Kidney (tissue), 14 donors: ENCODE results near the gene MFAP4. TPM values are rescaled to one million over a fixed set of nuclear protein-coding genes. Genes with fewer than 3 reads are reported as not detected.
A peak's percentile ranks its signal among the peaks of the same experiment; 100 is the strongest.

Experiments used
- DNase-seq, 5 donors: peaks; one replicate each; pipeline ENCODE4 v3.0.0-alpha.2; 2013 to 2020
- FAIRE-seq: peaks from 2 replicates; lab custom pipeline; 2012; peaks lifted over from hg19 to GRCh38; lab: Jason Lieb, UNC
- H3K27ac ChIP-seq, 2 donors: one replicate each; pipeline ENCODE4 v1.7.0; 2013; ENCODE audit warnings: low read depth in 2 of 2, low read length in 2 of 2, inconsistent platforms in 1 of 2
- H3K27me3 ChIP-seq: one replicate; pipeline ENCODE4 v1.7.1; 2013; ENCODE audit warnings: low read length, inconsistent platforms; ENCODE audit not compliant: control insufficient read depth, insufficient read depth
- H3K36me3 ChIP-seq, 3 donors: one replicate each; pipeline versions ENCODE4 v1.7.0 to v1.7.1; 2013; ENCODE audit warnings: low read length in 3 of 3, control low read depth in 1 of 3, inconsistent platforms in 1 of 3; ENCODE audit not compliant: insufficient read depth in 3 of 3, control insufficient read depth in 2 of 3
- H3K4me1 ChIP-seq, 3 donors: one replicate each; pipeline versions ENCODE4 v1.7.0 to v1.7.1; 2013; ENCODE audit warnings: low read length in 3 of 3, inconsistent platforms in 1 of 3, low read depth in 1 of 3; ENCODE audit not compliant: control insufficient read depth in 2 of 3, insufficient read depth in 2 of 3
- H3K4me3 ChIP-seq, 3 donors: one replicate each; pipeline versions ENCODE4 v1.7.0 to v1.8.1; 2013; ENCODE audit warnings: low read length in 3 of 3, control low read depth in 1 of 3, inconsistent platforms in 1 of 3
- H3K9ac ChIP-seq, 3 donors: one replicate each; pipeline versions ENCODE4 v1.7.0 to v1.7.1; 2013; ENCODE audit warnings: low read length in 3 of 3, control low read depth in 1 of 3, inconsistent platforms in 1 of 3
- H3K9me3 ChIP-seq, 3 donors: one replicate each; pipeline versions ENCODE4 v1.7.0 to v1.7.1; 2013; ENCODE audit warnings: low read length in 3 of 3, control low read depth in 1 of 3, inconsistent platforms in 1 of 3; ENCODE audit not compliant: control insufficient read depth in 2 of 3, insufficient read depth in 1 of 3
- CTCF ChIP-seq: IDR thresholded peaks from 3 replicates; pipeline ENCODE4 v1.5.1; 2012; ENCODE audit warnings: mild to moderate bottlenecking, moderate library complexity, borderline replicate concordance; ENCODE audit not compliant: insufficient read depth; ENCODE audit errors: extremely low read depth
- intact Hi-C: fragments of 100-400 bp; cut with DNase I; formaldehyde crosslinking; loops from one replicate; pipeline ENCODE4 v1.11.1; 2022
- polyA plus RNA-seq: library from polyadenylated mRNA; stranded (reverse); fragments of 350-450 nt; fragmentation: Illumina TruSeq; extraction: RNeasy Lipid Tissue Mini Kit (QIAGEN cat#74804); gene quantifications from one replicate; pipeline ENCODE4 v1.2.3, GENCODE V29; 2014; ENCODE audit warnings: low read depth, low replicate concordance; ENCODE audit not compliant: insufficient read depth
- total RNA-seq: library from RNA; stranded (reverse); fragmentation: NEBNext Ultra II Directional; extraction: Animal tissue kit (Norgen Biotek cat#: 25700); gene quantifications from one replicate; pipeline ENCODE4 v1.2.1, GENCODE V29; 2021
- donor health status: control.
- donor health status: control.
- donor health status: control.
- donor health status: control.
- donor health status: control.
- donor health status: DM: yes; HTN: yes; CAD: no.
- donor health status: Normal renal cell carcinoma (clear cell type).

The MFAP4 gene
- total and polyA plus RNA-seq, 2 donors from 2014 or later: 27.6 to 51.1 TPM

- Histone ChIP-seq H3K9me3 (no peaks in the 10 kb centered on the region), H3K27ac (no peak overlapping the region), H3K4me3 (no peak overlapping the region), H3K27me3 (no peaks in the 10 kb centered on the region), H3K9ac (no peak overlapping the region), H3K4me1 (no peaks in the 10 kb centered on the region), H3K36me3 (no peaks in the 10 kb centered on the region)
- TF ChIP-seq CTCF: no peak
- DNase-seq: no peak
- FAIRE-seq: no peak
- intact Hi-C loops: no loop called here
These were observed 23.1 kb upstream of the MFAP4 start for GRCh38 chr17:19410091-19410490.

- H3K4me1 ChIP-seq: no peaks in the 10 kb centered on the region
- intact Hi-C loops: no loop called here
- DNase-seq (no peak), FAIRE-seq (no peak)
- H3K9me3 ChIP-seq: no peaks in the 10 kb centered on the region
- H3K9ac ChIP-seq: no peak overlapping the region
- TF ChIP-seq CTCF: no peak
- no peaks in the 10 kb centered on the region for H3K36me3 ChIP-seq
- H3K27ac ChIP-seq: no peak overlapping the region
- H3K4me3 ChIP-seq: no peak overlapping the region
- H3K27me3 ChIP-seq: no peaks in the 10 kb centered on the region
These were observed 22.5 kb upstream of the MFAP4 start for GRCh38 chr17:19409509-19409908.

- TF ChIP-seq CTCF: no peak
- intact Hi-C loops: no loop called here
- no peak overlapping the region for H3K4me3 ChIP-seq
- H3K27ac ChIP-seq: no peak overlapping the region
- H3K9me3 ChIP-seq: no peaks in the 10 kb centered on the region
- H3K27me3 ChIP-seq: no peaks in the 10 kb centered on the region
- H3K36me3 ChIP-seq: no peaks in the 10 kb centered on the region
- FAIRE-seq: no peak
- DNase-seq: peak in 1 of 5 donors; percentile 21
- H3K9ac ChIP-seq: no peak overlapping the region
- H3K4me1 ChIP-seq: no peaks in the 10 kb centered on the region
These were observed 22.1 kb upstream of the MFAP4 start for GRCh38 chr17:19409066-19409465.

- FAIRE-seq: no peak
- Histone ChIP-seq H3K27ac (no peak overlapping the region), H3K9ac (no peak overlapping the region), H3K4me3 (no peak overlapping the region), H3K36me3 (no peaks in the 10 kb centered on the region), H3K27me3 (no peaks in the 10 kb centered on the region), H3K9me3 (no peaks in the 10 kb centered on the region), H3K4me1 (no peaks in the 10 kb centered on the region)
- peak in 1 of 5 donors; percentile 18 for DNase-seq
- TF ChIP-seq CTCF: no peak
- intact Hi-C loops: no loop called here
These were observed 21.3 kb upstream of the MFAP4 start for GRCh38 chr17:19408346-19408710.
